NT2/D1 (cell line): Measurements from ENCODE around the gene COLEC12.

Source experiments
- SUZ12 ChIP-seq: IDR thresholded peaks from 2 replicates; pipeline ENCODE4 v1.6.1; 2011; ENCODE audit not compliant: insufficient read length, insufficient read depth; ENCODE audit errors: extremely low read depth
- YY1 ChIP-seq: IDR thresholded peaks from 2 replicates; pipeline ENCODE4 v1.6.1; 2011; ENCODE audit not compliant: insufficient read length, insufficient read depth
- ZNF274 ChIP-seq: IDR thresholded peaks from 2 replicates; pipeline ENCODE4 v1.6.1; 2011; ENCODE audit warnings: mild to moderate bottlenecking, low read depth, low read length

DNA sequence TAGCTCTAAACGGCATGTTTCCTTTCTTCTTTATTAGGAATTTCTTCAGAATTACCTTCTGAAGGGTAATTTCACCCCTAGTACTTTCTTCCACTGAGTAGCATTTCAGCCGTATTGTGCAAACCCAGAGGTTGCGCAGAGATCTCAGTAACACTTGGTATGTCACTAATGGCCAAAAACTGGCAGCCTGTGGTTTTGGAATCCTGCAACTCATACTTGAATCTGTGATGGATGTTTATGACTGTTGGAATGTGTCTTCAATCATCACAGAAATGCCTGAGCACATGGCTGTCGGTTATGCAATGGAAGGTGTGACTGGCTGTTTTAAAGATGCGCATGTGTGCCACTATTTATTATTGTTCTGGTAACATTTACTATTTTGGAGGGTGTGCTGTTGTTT lies 100.0 kb downstream of the COLEC12 start:
- no peak for TF ChIP-seq YY1
- TF ChIP-seq SUZ12, result no peak
- no peak for TF ChIP-seq ZNF274
